ENCODE data around the gene ANKRD11.

DNA sequence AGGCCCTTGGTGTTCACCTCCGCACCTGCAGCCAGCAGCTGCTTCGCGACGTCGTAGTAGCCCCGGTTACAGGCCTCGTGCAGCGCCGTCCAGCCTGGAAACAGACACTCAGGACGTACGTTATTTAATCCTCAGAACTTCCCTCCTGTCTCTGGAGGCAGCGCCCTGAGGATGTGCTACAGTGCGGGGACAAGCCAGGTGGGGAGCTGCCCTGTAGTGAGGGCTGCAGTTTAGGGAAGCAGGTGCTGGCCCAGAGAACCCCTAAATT, 201.8 kb downstream of the ANKRD11 start:
- no peak for TF ChIP-seq CTCF (IDR thresholded peaks at IDR 0.05)
- TF ChIP-seq ZFX (IDR thresholded peaks at IDR 0.05; ENCODE audit: borderline replicate concordance): no peak

All from 22Rv1 (cell line).